Body of pancreas (tissue), 4 donors: ENCODE data around the gene ST6GALNAC1.

Experiments used
- POLR2A ChIP-seq, 3 donors: fragments of 450-650 bp; IDR thresholded peaks; one replicate each; pipeline ENCODE4 v1.6.1; 2016; ENCODE audit warnings: antibody characterized with exemption in 3 of 3, mild to moderate bottlenecking in 2 of 3
- TF ChIP-seq, protein P1 (sequence below), 7 experiments: fragments of 450-650 bp in 4 of 7; fragments of 200-600 bp in 3 of 7; sonication (generic) in 3 of 7; IDR thresholded peaks; one replicate each; pipeline ENCODE4 v1.5.1; 2016 to 2019; ENCODE audit warnings: antibody characterized with exemption in 7 of 7

- TF ChIP-seq, protein P1, sequence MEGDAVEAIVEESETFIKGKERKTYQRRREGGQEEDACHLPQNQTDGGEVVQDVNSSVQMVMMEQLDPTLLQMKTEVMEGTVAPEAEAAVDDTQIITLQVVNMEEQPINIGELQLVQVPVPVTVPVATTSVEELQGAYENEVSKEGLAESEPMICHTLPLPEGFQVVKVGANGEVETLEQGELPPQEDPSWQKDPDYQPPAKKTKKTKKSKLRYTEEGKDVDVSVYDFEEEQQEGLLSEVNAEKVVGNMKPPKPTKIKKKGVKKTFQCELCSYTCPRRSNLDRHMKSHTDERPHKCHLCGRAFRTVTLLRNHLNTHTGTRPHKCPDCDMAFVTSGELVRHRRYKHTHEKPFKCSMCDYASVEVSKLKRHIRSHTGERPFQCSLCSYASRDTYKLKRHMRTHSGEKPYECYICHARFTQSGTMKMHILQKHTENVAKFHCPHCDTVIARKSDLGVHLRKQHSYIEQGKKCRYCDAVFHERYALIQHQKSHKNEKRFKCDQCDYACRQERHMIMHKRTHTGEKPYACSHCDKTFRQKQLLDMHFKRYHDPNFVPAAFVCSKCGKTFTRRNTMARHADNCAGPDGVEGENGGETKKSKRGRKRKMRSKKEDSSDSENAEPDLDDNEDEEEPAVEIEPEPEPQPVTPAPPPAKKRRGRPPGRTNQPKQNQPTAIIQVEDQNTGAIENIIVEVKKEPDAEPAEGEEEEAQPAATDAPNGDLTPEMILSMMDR (IDR thresholded peaks at IDR 0.05), result no peak
- no peak for TF ChIP-seq POLR2A (IDR thresholded peaks at IDR 0.05)
Measured at GRCh38 chr17:76687298-76688164, 44.0 kb upstream of the ST6GALNAC1 start.
